Endothelial cell of umbilical vein (primary cell): ENCODE measurements around the gene APEH.

ENCODE experiments used
- CTCF ChIP-seq, 2 donors: IDR thresholded peaks; 1 replicate in 1 of 2; 2 replicates in 1 of 2; pipeline ENCODE4 v1.5.1; 2011; ENCODE audit warnings: low read length in 2 of 2, mild to moderate bottlenecking in 2 of 2, moderate library complexity in 2 of 2, control low read depth in 1 of 2, inconsistent platforms in 1 of 2, low read depth in 1 of 2; ENCODE audit not compliant: insufficient read depth in 1 of 2; ENCODE audit errors: extremely low read depth in 1 of 2
- EZH2 ChIP-seq: IDR thresholded peaks from 2 replicates; pipeline ENCODE4 v1.6.1; 2012; ENCODE audit warnings: borderline replicate concordance, low read depth, mild to moderate bottlenecking, moderate library complexity, low read length, inconsistent platforms; ENCODE audit not compliant: severe bottlenecking
- GATA2 ChIP-seq: IDR thresholded peaks from 2 replicates; pipeline ENCODE4 v1.7.0; 2011; ENCODE audit warnings: low read depth, mild to moderate bottlenecking, moderate library complexity, mixed read lengths, low read length; ENCODE audit not compliant: insufficient read length, insufficient read depth
- JUN ChIP-seq: IDR thresholded peaks from 2 replicates; pipeline ENCODE4 v1.6.1; 2011; ENCODE audit warnings: borderline replicate concordance, low read depth; ENCODE audit not compliant: insufficient read length, insufficient read depth
- MAX ChIP-seq: IDR thresholded peaks from 2 replicates; pipeline ENCODE4 v1.6.1; 2011; ENCODE audit not compliant: insufficient read depth, insufficient read length
- POLR2A ChIP-seq: IDR thresholded peaks from 2 replicates; pipeline ENCODE4 v1.6.1; 2012; ENCODE audit warnings: low read depth, mild to moderate bottlenecking, control low read depth, low read length
- POLR2AphosphoS5 ChIP-seq: IDR thresholded peaks from 2 replicates; pipeline ENCODE4 v1.6.1; 2012; ENCODE audit warnings: low read depth, mild to moderate bottlenecking, control low read depth, low read length, moderate library complexity; ENCODE audit not compliant: insufficient read depth

GRCh38 chr3:49716169-49716568 is 42.0 kb downstream of the APEH start:
- no peak for TF ChIP-seq CTCF (IDR thresholded peaks at IDR 0.05; ENCODE audit: extremely low read depth in 1 of 2, insufficient read depth in 1 of 2, low read depth in 1 of 2, low read length in 2 of 2)
- TF ChIP-seq POLR2A = no peak
- no peak for TF ChIP-seq POLR2AphosphoS5
- no peak for TF ChIP-seq EZH2
- TF ChIP-seq JUN = no peak
- no peak for TF ChIP-seq MAX
- no peak for TF ChIP-seq GATA2
